NB4 (cell line): ENCODE data around the gene INPP5E.

Experiments used
- MYC ChIP-seq: IDR thresholded peaks from 2 replicates; pipeline ENCODE4 v1.6.1; 2011; ENCODE audit warnings: low read depth, low read length
- POLR2A ChIP-seq: IDR thresholded peaks from 2 replicates; pipeline ENCODE4 v1.6.1; 2011; ENCODE audit warnings: mild to moderate bottlenecking; ENCODE audit not compliant: insufficient read length; ENCODE audit errors: extremely low read depth
- TF ChIP-seq, protein P1 (sequence below): IDR thresholded peaks from one replicate; pipeline ENCODE4 v1.5.1; 2012; ENCODE audit warnings: low read depth, low read length
- TF ChIP-seq, protein P2 (sequence below): IDR thresholded peaks from 2 replicates; pipeline ENCODE4 v1.6.1; 2011; ENCODE audit warnings: low read depth, low read length

DNA sequence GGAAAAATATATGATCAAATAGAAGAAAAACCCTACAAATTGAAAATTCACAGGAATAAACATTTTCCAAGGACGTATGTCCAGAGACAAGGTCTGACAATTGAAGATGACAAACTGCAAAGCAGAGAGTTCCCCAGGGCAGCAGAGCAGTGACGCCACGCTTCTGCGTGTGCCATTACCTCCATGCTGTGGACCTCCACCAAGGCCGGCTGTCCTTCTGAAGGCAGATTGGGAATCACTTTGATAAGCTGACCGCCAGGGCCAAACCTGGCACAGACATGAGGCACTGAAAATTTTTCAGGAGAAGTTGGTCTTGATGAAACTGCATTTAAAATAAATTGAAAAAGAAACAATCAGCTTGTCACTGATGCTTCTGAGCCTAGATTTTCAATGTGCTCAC is 24.6 kb upstream of the INPP5E start:
- TF ChIP-seq, protein P1, sequence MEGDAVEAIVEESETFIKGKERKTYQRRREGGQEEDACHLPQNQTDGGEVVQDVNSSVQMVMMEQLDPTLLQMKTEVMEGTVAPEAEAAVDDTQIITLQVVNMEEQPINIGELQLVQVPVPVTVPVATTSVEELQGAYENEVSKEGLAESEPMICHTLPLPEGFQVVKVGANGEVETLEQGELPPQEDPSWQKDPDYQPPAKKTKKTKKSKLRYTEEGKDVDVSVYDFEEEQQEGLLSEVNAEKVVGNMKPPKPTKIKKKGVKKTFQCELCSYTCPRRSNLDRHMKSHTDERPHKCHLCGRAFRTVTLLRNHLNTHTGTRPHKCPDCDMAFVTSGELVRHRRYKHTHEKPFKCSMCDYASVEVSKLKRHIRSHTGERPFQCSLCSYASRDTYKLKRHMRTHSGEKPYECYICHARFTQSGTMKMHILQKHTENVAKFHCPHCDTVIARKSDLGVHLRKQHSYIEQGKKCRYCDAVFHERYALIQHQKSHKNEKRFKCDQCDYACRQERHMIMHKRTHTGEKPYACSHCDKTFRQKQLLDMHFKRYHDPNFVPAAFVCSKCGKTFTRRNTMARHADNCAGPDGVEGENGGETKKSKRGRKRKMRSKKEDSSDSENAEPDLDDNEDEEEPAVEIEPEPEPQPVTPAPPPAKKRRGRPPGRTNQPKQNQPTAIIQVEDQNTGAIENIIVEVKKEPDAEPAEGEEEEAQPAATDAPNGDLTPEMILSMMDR, result no peak
- TF ChIP-seq POLR2A (no peak), MYC (no peak)
- TF ChIP-seq, protein P2, sequence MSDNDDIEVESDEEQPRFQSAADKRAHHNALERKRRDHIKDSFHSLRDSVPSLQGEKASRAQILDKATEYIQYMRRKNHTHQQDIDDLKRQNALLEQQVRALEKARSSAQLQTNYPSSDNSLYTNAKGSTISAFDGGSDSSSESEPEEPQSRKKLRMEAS, result no peak
